Adrenal gland (tissue), 5 donors: Measurements from ENCODE around the gene ATXN2.

Source experiments
- POLR2A ChIP-seq, 2 donors: fragments of 450-650 bp; IDR thresholded peaks; one replicate each; pipeline ENCODE4 v1.6.1; 2017; ENCODE audit warnings: antibody characterized with exemption in 2 of 2, mild to moderate bottlenecking in 2 of 2, moderate library complexity in 1 of 2
- TF ChIP-seq, protein P1 (sequence below), 6 experiments: fragments of 450-650 bp in 4 of 6; fragments of 200-600 bp in 2 of 6; sonication (generic) in 1 of 6; IDR thresholded peaks; 1 replicate in 5 of 6; 2 replicates in 1 of 6; pipeline versions ENCODE4 v1.5.1 to v1.8.0; 2016 to 2021; ENCODE audit warnings: antibody characterized with exemption in 6 of 6, mild to moderate bottlenecking in 2 of 6, moderate library complexity in 1 of 6
- donor health status: DM: no; HTN: no; CAD: no.

DNA sequence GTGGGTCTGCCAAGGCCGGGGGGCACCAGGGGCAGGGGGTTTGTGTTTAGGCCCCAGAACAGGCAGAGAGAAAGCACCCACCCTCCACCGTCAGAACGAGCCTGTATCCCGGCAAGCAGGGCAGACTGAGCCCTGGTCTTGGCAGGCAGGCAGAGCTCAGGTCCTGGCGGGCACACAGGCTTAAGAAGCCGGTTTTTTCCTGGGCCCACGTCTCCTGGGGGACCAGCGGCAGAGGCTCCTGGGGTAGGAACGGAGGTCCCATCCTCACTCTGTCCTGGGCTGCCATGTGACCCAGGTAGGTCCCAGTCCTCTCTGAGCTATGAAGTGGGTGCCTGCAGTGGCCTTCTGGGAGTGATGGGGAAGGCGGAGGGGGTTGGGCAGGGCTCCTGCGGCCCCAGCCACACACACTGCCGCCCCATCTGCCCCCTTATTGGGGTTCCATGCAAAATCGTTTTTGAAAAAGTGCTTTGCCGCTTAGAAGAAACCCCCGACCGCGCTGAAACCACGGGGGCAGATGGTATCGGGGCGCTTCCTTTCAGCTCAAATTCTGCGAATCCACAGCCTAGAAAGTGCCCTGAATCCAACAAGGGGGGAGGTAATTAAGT is 169.2 kb downstream of the ATXN2 start:
- TF ChIP-seq, protein P1, sequence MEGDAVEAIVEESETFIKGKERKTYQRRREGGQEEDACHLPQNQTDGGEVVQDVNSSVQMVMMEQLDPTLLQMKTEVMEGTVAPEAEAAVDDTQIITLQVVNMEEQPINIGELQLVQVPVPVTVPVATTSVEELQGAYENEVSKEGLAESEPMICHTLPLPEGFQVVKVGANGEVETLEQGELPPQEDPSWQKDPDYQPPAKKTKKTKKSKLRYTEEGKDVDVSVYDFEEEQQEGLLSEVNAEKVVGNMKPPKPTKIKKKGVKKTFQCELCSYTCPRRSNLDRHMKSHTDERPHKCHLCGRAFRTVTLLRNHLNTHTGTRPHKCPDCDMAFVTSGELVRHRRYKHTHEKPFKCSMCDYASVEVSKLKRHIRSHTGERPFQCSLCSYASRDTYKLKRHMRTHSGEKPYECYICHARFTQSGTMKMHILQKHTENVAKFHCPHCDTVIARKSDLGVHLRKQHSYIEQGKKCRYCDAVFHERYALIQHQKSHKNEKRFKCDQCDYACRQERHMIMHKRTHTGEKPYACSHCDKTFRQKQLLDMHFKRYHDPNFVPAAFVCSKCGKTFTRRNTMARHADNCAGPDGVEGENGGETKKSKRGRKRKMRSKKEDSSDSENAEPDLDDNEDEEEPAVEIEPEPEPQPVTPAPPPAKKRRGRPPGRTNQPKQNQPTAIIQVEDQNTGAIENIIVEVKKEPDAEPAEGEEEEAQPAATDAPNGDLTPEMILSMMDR (IDR thresholded peaks at IDR 0.05) = no peak
- no peak for TF ChIP-seq POLR2A (IDR thresholded peaks at IDR 0.05)
